NT2/D1 (cell line): ENCODE data around the gene ZBTB20.

Source experiments
- SUZ12 ChIP-seq: IDR thresholded peaks from 2 replicates; pipeline ENCODE4 v1.6.1; 2011; ENCODE audit not compliant: insufficient read length, insufficient read depth; ENCODE audit errors: extremely low read depth
- ZNF274 ChIP-seq: IDR thresholded peaks from 2 replicates; pipeline ENCODE4 v1.6.1; 2011; ENCODE audit warnings: mild to moderate bottlenecking, low read depth, low read length

DNA sequence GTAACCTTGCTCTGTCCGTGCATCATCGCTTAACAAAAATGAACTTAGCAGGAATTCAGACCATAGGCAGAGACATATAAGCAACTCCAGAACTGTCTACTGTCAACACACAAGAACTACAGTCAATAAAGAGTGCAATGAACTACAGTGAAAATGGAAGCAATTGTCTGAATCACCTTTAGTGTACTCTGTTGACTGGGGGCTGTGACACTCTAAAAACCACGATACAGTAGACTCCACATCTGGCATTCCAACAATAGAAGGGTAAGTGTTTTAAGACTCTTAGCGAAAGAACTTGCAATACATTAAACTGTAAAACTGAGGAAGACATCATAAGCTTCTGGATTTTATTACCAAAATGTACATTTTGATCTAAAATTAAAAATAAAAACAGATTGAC is 347.3 kb downstream of the ZBTB20 start:
- no peak for TF ChIP-seq ZNF274
- no peak for TF ChIP-seq SUZ12
